Left hindlimb (tissue), 1 donor: ENCODE measurements around the gene OR1L8.
"Not testable (repeated sequence)": the region's sequence is repeated elsewhere in the genome, so short reads cannot be mapped to it uniquely, and the experiment has no call there.

Source experiments
- DNase-seq: peaks from one replicate; pipeline ENCODE4 v3.0.0-alpha.2; 2018

OR1L8 gene, protein sequence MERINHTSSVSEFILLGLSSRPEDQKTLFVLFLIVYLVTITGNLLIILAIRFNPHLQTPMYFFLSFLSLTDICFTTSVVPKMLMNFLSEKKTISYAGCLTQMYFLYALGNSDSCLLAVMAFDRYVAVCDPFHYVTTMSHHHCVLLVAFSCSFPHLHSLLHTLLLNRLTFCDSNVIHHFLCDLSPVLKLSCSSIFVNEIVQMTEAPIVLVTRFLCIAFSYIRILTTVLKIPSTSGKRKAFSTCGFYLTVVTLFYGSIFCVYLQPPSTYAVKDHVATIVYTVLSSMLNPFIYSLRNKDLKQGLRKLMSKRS

DNA sequence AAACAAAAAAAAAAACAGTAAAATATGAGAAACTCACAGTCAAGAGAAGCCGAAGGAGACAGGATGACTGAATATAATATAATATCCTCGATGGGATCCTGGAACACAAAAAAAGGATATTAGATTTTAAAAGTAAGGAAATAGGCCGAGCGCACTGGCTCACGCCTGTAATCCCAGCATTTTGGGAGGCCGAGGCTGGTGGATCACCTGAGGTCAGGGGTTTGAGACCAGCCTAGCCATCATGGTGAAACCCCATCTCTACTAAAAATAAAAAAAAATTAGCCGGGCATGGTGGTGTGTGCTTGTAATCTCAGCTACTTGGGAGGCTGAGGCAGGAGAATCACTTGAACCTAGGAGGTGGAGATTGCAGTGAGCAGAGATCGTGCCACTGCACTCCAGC lies at the start of gene OR1L8:
OR1L8 (minus strand) TSS at position 101 of the 400 bp plus-strand sequence. CDS start 14,907 bp downstream, outside the sequence.
- DNase-seq: not testable (repeated sequence)

DNA sequence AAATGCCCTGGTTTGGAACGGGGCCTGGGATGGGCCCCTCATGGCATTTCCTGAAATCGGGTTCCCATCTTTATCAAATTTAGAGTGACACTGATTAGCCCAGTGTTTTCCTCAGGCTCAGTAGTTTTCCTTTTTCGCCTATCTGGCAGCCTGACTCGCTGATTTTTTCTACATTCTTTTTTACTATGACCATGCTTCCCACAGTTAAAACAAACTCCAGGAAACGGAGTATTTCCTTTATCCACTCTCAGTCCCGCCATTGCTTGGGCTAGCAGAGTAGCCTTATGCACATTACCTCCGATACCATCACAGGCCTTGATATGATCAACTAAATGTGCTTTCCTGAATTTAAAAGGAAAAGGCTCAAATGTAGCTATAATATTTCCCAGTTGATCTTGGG lies 36.8 kb upstream of the OR1L8 start:
- no peak for DNase-seq

DNA sequence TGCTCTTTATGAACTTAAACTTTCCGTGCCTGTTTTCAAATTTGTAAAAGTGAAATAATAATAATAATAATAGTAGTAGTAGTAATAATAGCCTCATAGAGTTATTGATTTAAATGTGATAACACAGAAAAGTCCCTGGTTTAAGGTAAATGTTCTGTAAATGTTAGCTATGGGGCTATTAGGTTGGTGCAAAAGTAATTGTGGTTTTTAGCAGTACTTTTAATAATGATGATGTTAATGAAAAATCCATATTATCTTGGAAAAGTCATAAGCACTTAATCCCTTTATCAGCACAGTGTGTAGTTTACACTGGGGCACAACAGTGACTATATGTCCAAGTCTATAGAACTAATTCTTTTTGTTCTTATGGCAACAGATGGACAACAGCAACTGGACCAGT lies 31.2 kb upstream of the OR1L8 start, which contains the start of gene OR1Q1:
OR1Q1 (plus strand) TSS at position 377 of the 400 bp plus-strand sequence; CDS start at position 377, 0 bp downstream.
- no peak for DNase-seq

DNA sequence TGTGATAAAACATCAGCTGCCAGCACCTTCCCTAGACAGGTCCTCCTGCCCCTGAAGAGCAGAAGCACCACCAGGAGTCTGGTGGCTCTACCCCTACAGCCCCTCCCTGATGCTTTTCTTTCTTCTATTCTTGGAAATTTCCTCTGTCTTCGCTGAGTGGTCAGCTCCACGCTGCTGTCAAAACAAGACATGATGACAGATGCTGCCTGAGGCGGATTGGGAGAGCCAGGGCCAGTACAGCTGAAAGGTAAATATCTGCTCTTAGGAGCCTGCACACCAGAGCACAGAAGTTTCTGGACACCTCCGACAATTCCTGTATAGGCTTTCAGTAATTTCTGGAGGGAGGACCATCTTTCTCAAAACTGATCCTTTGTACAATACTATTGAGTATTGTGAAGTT lies 26.6 kb upstream of the OR1L8 start:
- no peak for DNase-seq

DNA sequence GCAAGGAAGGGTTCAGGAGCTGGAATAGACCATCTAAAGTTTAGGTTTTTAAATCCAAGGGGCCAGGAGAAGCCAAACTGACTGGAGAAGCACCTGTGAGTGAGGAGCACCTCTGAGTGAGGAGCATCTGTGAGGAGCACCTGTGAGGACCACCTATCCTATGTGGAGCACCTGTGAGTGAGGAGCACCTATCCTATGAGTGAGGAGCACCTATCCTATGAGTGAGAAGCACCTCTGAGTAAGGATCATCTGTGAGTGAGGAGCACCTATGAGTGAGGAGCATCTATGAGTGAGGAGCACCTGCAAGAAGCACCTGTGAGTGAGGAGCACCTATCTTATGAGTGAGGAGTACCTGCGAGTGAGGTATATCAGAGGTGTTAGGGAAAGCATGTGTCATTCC lies 23.4 kb upstream of the OR1L8 start:
- no peak for DNase-seq

DNA sequence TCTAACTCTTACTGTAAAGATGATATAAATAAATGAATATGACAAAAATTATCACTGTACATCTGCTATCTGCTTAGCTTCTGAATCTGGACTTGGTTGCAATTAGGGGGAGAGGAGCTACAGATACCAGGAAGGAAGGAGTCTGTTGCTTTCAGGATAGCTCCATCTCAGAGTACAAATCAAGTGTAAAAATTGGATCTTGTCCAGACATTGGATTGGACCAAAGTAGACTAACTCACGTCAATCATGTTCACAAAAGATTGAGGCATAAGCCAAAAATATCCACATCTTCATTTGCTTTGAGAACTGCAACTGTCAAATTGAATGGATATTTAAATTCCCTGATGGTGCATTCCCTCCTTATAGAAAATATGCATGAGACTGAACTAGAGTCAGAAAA lies 22.5 kb upstream of the OR1L8 start:
- no peak for DNase-seq

DNA sequence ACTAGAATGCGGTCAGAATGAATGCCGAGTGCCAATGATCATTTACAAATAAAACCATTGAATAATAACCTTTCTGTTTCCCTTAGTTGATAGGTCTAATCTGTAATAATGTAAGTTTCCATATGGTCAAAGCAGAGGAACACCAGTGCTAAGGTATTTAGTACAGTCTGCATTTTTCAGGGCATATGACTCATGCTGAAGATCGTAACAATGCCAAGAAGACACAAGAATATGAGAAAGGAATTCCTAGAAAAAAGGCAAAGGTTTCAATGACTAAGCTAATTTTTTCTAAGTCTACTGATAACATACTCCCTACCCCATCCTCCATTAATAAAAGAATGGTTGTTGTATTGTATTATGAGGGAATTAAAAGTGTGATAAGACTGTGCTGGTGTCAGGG lies 2.8 kb downstream of the OR1L8 start:
- DNase-seq: no peak

DNA sequence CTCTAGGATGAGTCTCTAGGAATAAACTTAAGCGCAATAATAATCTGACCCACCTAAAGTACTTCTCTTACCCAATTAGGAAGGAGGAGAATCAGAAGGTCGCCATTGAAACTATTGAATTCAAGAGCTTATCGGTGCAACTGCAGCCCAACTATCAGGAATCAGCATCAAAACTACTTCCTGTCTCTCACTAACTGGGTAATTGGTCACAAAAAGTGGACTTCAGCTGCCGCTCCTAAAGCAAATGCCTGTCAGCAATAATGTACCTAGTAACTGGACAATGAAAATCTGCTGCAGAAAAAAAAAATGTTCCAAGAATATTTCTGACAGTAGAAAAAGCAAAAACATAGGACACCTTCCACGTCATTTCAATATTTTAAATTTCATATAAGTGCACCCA lies 3.3 kb downstream of the OR1L8 start:
- no peak for DNase-seq

DNA sequence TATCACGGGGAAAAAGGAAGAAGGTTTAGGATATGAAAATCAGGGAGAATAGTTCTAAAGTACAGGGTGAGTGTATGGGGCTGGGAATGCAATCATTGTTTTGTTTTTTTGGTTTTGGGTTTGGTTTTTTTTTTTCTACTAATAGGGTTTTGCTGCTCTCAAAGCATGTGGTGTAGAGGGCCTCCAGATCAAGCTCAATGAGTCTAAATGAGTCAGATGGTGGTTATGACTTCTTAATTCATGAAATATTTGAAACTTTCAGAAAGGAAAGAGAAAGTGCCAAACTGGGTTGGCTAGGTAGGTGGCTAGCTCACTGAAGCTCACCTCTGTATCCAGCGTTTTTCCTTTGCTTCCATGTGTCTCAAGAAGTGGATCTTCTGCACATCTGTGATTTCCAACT lies 10.7 kb downstream of the OR1L8 start:
- no peak for DNase-seq

DNA sequence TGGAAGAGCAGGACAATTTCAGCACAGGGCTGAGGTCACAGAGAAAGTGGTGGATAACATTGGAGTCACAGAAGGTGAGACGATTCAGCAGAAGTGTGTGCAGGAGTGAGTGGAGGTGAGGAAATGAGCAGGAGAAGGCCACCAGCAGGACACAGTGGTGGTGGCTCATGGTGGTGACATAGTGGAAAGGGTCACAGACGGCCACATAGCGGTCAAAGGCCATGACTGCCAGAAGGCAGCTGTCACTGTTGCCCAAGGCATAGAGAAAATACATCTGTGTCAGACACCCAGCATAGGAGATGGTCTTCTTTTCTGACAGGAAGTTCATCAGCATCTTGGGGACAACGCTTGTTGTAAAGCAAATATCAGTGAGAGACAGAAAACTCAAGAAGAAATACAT lies 15.3 kb downstream of the OR1L8 start:
- DNase-seq: no peak

DNA sequence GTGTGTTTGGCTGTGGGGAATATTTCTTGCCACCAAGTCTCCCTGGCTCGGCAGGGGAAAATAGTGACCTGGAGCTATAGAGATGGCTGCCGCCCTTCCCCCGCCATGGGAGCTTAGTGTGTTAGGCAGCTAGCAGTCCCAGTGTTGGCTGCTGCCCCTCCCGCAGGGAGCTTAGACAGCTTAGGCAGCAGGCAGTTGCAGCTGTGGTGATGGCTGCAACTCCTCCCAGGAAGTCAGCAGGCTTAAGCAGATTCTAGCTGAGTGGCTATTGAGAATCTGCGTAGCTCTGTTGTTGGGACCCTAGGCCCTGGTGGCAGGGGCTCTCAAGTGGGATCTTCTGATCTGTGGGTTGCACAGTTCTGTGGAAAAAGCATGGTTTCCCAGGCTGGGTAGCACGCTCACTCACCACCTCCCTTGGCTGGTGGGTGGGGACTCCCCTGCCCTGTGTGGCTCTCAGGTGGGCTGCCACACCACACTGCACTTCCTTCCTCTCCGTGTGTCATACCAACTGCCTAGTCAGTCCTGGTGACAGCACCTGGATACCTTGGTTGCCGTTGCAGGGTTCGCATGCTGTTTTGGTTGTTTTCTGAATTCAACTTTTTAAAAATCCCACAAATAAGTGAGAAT lies 20.9 kb downstream of the OR1L8 start:
- no peak for DNase-seq

DNA sequence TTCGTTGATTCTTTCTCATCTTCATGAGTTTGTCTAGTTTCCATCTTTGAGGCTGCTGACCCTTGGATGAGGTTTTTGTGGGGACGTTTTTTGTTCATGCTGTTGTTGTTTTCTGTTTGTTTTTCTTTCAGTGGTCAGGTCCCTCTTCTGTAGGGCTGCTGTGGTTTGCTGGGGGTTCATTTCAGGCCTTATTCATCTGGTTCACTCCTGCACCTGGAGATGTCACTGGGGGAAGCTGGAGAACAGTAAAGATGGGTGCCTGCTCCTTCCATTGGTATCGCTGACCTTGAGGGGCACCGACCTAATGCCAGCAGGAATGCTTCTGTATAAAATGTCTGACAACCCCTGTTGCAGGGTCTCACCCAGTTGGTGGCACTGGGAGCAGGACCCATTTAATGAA lies 21.7 kb downstream of the OR1L8 start:
- no peak for DNase-seq

DNA sequence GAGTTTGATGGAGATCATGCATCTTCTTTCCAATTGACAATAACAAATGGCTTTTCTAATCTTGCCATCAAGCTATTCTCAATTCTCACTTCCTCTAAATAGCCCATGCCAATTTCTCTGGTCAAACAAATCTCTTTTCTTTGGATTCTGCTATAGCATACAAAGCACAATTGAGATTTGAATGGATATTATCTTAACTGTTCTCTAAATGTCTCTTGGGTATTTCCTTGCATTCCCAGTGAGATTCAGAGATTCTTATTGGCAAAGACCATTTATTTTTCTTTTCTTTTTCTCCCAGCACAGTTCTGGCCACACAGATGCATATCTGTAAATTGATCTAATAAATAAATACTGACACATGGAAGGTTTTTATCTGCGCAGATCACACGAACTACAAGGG lies 30.4 kb downstream of the OR1L8 start, which contains the start of gene OR1N2:
OR1N2 (plus strand) TSS at position 301 of the 400 bp plus-strand sequence. CDS start 100 bp downstream, outside the sequence.
- no peak for DNase-seq

DNA sequence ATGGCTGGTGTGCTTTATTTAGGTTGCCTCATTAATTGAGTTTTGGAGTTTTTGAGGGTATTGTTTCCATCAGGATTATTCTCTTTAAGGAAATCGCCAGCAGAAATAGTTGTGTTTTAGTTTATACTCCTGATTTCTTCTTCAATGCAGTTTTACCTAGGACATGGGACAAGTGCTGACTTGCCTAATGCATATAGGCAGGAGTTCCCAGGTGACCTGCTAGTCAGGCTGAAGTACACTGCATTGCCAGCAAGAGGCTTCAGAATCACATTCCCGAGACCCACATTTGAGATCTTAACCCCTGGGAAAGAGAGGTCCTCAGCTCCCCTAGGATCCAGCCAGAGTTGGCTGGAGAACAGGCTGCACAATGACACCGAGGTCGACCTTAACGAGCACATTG lies 31.8 kb downstream of the OR1L8 start:
- no peak for DNase-seq

DNA sequence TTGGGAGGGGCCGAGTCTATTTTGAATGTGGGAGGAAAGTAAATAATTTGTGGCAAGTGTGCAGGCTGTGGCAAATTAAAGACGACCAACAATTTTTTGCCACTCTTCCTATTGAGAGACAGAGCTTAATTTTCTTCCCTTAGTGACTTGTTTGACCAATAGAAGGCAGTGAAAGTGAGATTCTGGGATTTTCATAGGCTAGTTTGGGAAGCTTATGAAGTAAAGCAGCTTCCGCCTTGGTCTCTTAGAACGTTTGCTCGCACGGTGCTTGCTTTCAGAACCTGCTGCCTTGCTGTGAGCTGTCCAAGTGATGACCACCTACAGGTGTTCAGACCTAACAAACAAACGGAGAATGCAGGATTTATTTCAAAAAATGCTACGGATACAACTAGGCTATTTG lies 37.0 kb downstream of the OR1L8 start:
- no peak for DNase-seq

DNA sequence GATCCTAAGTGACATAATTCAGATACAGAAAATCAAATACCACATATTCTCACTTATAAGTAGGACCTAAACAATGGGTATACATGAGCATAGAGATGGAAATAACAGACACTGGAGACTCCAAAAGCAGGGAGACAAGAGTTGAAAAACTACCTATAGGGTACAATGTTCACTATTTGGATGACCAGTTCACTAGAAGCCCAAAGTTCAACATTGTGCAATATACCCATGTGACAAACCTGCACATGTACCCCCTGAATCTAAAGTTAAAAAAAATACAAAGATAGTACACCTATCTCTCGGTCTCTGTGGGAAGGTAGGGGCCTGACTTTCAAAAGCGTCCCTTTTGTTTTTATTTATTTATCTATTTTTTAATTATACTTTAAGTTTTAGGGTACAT lies 44.4 kb downstream of the OR1L8 start:
- no peak for DNase-seq

DNA sequence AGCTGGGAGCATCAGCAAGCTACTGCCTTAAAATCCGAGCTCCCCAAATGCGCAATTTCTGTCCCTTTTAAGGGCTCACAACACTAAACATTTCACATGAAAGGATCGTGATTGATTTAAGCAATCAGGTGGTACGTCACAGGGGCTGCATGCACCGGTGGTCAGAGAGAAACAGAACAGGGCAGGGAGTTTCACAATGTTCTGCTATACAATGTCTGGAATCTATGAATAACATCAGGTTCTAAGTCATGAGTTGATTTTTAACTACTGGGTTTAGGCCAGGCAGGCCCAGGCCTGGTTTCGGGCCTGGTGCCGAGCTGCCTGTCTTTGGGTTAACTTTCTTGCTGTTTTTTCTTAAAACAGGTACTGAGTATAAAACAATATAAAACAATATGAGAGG lies 46.1 kb downstream of the OR1L8 start:
- not testable (repeated sequence) for DNase-seq

DNA sequence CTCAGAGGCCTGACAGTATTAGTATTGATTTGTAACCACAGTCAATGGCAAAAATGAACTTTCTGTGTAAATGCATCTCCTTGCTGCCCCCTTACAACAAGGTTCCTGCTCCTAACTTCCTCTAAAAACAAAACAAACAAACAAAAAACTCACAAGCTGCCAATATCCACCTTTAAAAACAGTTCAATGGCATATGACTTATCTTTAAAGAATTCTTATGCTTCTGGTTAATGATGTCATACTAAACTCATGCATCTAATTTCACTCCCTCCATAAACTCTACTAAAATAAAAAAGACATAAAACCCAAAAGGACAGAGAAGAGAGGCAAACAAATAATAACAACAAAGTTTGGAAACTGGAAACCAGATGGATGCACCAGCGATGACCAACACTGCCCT lies 47.0 kb downstream of the OR1L8 start:
- no peak for DNase-seq

DNA sequence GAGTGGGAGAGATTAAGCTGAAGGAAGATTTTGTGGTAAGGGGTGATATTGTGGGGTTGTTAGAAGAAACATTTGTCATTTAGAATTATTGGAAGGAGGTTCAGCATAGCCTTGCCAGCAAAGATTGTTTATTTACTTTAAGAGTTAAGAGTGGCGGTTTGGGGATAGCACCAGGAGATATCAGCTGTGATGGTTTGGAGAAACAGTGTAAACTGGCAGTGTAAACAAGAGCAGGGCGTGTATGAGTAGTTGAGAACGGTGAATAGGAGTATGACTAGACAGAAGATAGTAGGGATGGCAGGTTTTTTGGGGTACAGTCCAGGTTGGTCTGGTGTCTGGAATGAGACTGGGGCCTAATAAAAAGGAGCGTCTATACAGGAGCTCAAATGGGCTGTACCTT lies 52.0 kb downstream of the OR1L8 start:
- not testable (repeated sequence) for DNase-seq

DNA sequence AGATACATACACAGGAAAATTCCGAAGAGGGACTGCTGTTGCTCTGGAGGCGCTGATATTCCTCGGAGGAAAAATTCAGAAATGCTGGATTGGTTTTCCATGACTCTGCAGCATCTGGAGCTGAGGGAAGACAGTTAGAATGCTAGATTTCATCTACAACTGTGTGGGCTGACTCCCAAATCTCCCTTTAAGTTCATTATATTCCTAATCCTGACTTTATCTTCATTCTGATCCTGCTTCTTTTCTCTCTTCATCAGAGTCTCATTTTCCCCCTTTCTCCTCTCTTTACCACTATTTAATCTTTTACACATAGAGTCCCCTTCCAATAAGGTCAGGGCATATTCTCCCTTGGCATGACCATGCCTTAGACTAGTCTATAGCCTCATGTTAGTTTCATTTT lies 56.0 kb downstream of the OR1L8 start, which contains the start of gene OR1N1:
OR1N1 (minus strand) TSS at position 101 of the 400 bp plus-strand sequence; CDS start at position 101, 0 bp downstream.
- no peak for DNase-seq

DNA sequence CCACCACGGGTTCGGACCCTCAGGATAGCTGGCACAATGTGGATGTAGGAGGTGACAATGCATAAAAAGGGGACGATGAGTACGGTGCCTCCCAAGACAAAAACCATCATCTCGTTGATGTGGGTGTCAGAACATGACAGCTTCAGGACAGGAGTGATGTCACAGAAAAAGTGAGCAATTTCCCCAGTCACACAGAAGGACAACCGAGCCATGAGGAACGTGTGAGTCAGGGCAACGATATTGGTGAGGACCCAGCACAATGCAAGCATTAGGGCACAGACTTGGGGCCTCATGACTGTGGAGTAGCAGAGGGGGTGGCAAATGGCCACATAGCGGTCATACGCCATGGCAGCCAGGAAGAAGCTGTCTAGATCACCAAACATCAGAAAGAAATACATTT lies 56.6 kb downstream of the OR1L8 start:
- no peak for DNase-seq

DNA sequence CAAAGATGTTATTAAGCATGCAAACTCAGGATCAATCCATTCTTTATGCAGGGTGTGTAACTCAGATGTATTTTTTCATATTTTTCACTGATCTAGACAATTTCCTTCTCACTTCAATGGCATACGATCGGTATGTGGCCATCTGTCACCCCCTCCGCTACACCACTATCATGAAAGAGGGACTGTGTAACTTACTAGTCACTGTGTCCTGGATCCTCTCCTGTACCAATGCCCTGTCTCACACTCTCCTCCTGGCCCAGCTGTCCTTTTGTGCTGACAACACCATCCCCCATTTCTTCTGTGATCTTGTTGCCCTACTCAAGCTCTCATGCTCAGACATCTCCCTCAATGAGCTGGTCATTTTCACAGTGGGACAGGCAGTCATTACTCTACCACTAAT lies 63.8 kb downstream of the OR1L8 start:
- DNase-seq: no peak

DNA sequence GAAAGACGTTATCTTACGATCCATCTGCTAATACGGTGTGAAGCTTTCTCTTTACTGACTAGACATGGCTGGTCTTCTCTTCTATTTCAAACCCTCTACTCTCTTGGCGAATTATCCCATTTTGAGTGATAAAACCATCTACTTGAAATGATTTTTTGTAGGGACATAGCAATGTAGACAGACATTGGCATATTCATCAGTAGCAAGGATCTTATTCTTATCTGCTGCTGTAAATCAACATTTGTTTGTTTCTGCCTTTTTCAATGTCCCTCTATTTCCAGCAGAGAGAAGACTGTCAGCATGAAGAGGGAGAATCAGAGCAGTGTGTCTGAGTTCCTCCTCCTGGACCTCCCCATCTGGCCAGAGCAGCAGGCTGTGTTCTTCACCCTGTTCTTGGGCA lies 64.3 kb downstream of the OR1L8 start, which contains the start of gene OR1J4:
OR1J4 (plus strand) TSS at position 301 of the 400 bp plus-strand sequence; CDS start at position 301, 0 bp downstream.
- no peak for DNase-seq

DNA sequence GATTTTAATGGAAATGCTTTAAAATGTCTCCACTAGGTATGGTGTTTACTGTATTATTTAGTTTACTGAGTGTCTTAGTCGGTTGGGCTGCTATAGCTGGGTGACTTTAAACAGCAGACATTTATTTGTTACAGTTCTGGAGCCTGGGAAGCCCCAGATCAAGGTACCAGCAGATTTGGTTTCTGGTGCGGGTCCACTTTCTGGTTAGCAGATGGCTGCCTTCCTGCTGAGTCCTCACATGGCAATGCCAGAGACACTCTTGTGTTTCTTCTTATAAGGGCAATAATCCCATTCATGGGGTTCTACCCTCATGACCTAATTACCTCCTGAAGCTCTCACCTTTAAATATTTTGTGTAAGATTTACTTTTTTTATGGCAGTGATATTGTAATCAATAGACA lies 65.0 kb downstream of the OR1L8 start:
- no peak for DNase-seq
